HFF-Myc (cell line): Measurements from ENCODE around the gene ZBTB17.

ENCODE experiments used
- DNase-seq: peaks from one replicate; pipeline ENCODE4 v3.0.0-alpha.2; 2011; ENCODE audit warnings: low read depth; ENCODE audit errors: extremely low read depth
- H3K4me3 ChIP-seq: replicated peaks from 2 replicates; pipeline ENCODE4 v1.5.1; 2011; ENCODE audit warnings: low read depth, mild to moderate bottlenecking, control low read depth, low read length
- CTCF ChIP-seq: IDR thresholded peaks from 2 replicates; pipeline ENCODE4 v1.5.1; 2012; ENCODE audit warnings: mild to moderate bottlenecking, low read depth, low read length, control low read depth; ENCODE audit errors: missing control alignments

The ZBTB17 gene

GRCh38 chr1:15992582-15993500, 16.9 kb upstream of the ZBTB17 start:
- no peak overlapping the region for H3K4me3 ChIP-seq
- TF ChIP-seq CTCF: no peak
- no peak for DNase-seq

- DNase-seq: no peak
- no peak overlapping the region for H3K4me3 ChIP-seq
- no peak for TF ChIP-seq CTCF
These were observed 16.3 kb upstream of the ZBTB17 start for GRCh38 chr1:15992187-15992553.

GRCh38 chr1:15991427-15992186, 15.7 kb upstream of the ZBTB17 start:
- TF ChIP-seq CTCF: no peak
- no peak for DNase-seq
- no peak overlapping the region for H3K4me3 ChIP-seq

GRCh38 chr1:15989776-15990175, 13.9 kb upstream of the ZBTB17 start:
- no peak for TF ChIP-seq CTCF
- no peak for DNase-seq
- no peak overlapping the region for H3K4me3 ChIP-seq

GRCh38 chr1:15988856-15989736, 13.2 kb upstream of the ZBTB17 start:
- TF ChIP-seq CTCF: no peak
- H3K4me3 ChIP-seq: no peak overlapping the region
- DNase-seq: no peak

- TF ChIP-seq CTCF: no peak
- no peak overlapping the region for H3K4me3 ChIP-seq
- DNase-seq: no peak
These were observed 9.9 kb upstream of the ZBTB17 start for GRCh38 chr1:15985611-15986297.
